GM19099 (cell line): ENCODE measurements around the gene DRAP1.

Experiments
- POLR2A ChIP-seq: IDR thresholded peaks from 3 replicates; pipeline ENCODE4 v1.6.1; 2011; ENCODE audit warnings: low read depth; ENCODE audit not compliant: insufficient read length; ENCODE audit errors: extremely low read depth

DRAP1 gene

DNA sequence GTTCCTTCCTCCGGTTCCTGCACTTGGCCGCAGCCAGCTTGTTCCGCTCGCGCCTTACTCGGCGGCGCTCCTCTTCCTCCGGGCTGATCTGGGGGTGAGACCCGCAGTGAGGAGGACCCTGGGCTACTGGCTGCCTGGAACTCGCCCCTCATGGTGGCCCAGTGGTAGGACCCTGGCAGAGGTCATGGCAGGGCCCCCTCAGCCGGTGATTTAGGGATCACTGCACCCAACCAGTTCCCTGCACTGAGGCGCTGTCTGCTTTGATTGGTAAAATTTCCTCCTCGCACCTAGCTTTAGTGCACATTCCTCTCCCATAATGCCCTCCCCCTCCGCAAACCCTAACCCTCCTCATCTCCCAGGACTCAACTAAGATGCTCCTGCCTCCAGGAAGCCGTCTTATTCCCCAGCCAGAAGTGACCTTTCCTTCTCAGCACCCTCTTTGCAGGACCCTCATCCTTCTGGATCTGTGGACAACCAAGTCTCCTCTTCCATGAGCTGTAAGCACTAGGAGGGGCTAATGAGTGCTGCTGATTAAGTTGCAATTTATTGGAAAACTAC is 25.1 kb upstream of the DRAP1 start:
- peak; percentile 63 for TF ChIP-seq POLR2A

DNA sequence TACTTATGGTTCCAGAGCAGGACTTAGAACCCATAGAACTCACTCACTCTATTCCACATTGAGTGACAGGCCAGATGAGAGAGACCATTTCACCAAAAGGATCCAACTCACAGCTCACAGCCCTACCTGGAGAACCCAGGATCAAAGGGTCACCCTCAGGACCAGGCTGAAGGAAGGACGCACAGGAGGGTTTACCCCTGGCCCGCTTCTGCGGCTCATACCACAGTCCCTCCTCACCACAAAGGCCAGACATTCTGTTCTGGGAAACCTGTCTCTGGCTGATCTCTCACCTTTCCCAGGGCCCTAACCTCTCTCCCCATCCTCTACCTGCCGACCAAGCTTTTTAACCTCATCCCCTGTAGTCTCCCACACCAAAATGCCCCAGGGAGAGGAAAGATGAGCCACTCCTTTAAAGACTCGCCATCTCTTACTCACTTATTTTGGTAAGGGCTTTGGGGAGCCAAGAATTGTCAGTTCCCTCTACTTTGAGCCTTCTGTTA is 23.7 kb upstream of the DRAP1 start:
- TF ChIP-seq POLR2A = no peak

DNA sequence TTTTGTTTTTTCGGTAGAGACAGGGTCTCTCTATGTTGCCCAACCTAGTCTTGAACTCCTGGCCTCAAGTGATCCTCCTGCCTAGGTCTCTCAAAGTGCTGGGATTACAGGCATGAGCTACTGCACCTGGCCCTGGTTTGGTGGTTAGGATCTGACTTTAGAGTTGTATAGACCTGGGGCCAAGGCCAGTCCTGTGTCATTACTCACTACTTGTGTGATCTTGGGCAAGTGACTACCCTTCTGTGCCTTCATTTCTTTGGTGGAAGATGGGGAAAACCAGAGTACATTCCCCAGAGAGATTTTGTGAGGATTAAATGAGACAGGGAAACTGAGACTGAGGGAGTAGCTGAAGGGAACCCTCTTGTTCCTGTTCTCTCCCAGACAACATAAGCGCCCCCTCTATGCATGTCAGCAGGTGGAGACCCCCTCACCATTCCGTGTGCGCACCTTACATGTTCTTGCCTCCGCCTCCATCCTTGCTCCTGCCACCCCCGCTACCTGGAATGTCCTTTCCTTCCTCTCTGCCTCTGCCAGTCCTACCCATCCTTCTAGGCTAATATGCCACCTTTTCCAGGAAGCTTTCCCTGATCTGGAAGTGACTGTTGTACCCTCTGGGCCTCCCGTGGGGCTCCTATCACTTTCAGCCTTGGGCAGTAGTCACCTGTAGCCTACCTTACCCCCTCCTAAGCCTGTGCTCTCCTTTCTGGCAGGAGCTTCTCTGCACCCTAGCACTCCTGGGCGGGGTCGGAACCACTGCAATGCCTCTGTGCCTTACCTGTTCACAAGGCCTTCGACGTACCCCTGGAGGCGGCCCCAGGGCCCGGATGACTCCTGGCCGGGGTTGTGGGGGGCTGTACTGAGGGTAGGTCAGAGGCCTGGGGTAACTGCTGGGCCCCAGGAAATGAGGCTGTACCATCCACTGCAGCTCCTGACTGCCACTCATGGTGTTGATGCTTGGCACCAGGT is 22.9 kb upstream of the DRAP1 start:
- TF ChIP-seq POLR2A = no peak

DNA sequence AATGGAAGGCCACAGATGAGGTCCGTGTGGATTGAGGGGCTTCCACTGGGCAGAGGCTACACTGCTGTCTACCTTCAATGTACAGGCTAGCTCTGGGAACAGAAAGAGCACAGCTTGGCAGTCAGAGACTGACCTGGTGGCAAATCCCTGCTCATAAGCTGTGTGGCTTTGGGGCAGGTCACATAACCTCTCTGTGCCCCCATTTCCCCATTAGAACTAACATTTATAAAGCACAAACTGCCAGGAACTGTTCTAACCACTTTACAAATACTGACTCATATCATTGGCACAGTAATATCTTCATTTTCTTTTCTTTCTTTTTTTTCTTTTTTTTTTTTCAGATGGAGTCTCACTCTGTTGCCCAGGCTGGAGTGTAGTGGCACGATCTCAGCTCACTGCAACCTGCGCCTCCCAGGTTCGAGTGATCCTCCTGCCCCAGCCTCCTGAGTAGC is 22.2 kb upstream of the DRAP1 start:
- TF ChIP-seq POLR2A = no peak

DNA sequence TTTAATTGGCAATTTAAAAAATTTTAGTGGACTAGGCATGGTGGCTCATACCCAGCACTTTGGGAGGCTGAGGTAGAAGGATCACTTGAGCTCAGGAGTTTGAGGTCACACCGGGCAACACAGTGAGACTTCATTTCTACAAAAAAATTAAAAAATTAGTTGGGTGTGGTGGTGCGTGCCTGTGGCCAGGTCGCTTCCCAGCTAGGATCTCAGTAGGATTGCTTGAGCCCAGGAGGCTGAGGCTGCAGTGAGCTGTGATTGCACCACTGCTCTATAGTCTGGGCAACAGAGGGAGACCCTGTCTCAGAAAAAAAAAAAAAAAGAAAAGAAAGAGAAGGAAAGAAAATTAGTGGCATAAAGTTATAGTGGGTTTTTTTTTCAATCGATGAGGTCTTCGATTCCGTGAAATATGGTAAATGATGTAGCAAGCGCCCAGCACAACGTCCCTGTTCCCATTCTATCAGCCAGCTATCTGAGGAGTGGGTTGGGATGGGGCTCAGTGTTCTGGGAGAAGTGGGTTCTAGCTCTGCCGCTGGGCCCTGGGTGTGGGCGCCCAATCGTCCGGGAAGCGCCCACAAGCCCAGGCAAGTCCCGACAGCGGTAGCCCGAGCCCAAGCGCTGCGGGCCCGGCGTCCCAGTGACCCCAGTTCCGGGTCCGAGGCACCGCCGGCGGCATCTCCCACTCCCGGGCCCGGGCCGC is 20.4 kb upstream of the DRAP1 start:
- TF ChIP-seq POLR2A = no peak

DNA sequence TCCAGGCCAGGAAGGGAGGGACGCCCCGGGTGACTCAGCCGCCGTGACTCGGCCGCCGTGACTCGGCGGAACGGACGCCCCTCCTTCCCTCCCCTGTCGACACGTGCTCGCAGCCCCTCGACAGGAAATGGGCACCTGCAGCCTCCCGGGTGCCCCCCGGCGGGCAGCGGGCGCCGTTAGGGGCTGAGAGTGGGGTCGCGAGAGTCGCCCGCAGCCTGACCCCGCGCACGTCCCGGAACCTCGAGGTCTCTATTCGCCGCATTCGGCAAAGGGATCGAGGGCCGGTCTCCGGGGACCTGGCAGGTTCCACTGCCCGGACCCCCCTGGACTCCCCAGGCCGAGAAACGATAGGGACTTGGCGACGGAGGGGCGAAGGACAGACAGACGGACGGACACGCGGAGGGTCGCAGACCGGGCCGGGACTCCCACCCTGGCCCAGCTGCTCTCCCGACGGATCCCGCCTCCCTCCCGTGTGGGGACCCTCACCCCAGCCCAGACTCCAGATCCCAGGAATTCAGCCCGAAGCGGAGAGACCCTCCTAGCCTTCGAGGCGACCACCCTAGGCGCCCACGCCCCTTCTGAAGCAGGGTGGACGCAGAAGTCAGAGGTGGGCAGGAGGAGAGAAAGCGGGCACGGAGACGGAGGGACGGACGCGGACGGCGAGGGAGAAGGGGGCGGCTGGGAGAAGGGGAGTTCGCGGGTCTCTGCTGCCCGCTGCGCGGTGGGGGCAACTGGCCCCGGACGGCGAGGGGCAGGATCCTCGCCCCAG is 19.7 kb upstream of the DRAP1 start:
- TF ChIP-seq POLR2A = no peak

DNA sequence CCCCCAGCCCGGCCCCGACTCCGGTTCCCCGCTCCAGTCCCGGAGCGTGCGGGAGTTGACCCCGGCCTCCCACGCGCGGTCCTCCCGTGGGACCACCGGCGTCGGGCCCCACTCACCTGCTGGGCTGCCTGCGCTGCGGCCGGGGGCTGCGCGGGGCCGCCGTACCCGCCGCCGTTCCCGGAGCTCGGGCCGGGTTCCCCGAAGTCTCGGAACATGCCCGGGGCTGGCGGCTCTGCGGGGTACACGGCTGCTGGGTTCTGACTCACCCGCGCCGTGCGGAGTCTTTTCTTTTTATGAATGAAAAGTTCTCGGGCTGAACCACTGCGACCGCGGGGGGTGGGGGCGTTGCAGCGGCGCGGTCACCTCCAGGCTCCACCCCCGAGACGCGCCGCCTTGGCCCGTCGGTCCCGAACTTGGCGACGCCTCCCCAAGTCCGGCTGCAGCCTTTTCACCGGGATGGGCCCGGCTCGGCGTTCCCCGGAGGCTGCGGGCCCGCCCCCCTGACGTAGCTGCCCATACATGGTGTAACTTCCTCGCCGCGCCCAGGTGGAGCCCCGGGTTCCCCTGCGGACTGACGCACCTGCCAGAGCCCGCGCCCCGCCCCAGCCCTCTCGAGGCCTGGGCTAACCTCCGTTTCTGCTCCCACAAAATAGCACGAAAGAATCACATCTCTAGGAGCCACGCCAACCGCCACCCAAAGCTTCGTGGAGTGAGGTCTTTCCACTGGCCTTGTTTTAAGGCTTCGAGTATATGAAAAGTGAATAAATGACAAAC is 18.9 kb upstream of the DRAP1 start, which contains the start of gene FOSL1:
Gene FOSL1 (minus strand): TSS at position 264 of the 774 bp plus-strand sequence. CDS start 49 bp downstream, at position 215.
- peak; percentile 78 for TF ChIP-seq POLR2A

DNA sequence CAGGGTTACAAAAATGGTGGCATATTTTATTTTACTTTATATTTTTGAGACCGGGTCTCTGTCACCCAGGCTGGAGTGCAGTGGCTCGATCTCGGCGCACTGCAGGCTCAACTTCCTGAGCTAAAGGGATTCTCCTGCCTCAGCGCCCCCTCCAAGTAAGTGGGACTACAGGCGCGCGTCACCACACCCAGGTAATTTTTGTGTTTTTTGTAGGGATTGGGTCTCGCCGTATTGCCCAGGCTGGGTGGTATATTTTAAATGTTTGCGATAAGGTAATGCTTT is 18.4 kb upstream of the DRAP1 start:
- TF ChIP-seq POLR2A = no peak

DNA sequence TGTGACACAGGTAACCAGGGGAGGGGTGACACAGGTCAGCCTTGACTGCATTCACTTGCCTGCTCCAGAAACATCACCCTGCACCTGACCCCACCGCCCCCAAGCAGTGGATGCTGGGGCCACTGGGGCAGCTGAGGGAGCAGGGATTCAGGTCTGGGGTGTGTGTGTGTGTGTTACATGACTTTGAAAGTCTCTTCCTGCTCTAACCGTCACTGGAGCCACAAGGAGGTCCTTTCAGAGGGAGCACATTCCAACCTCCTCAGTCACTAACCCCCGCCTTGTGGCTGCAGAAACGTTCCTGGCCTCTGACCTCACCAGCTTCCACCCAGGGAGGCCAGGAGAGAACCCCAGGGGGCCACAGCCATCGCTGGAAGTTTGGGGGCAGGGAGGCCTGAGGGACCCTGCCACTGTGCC is 16.2 kb upstream of the DRAP1 start:
- no peak for TF ChIP-seq POLR2A

DNA sequence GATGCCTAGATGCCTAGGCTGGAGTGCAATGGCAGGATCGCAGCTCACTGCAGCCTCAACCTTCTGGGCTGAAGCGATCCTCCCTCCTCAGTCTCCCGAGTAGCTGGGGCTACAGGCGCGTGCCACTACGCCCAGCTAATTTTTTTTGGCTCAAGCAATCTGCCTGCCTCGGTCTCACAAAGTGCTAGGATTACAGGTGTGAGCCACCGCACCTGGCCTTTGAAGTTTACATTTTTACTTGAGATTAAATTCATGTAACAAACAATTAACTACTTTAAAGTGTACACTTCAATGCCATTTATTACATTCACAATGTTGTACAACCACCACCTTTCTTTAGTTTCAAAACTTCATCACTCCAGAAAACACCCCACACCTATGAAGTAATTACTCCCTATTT is 15.5 kb upstream of the DRAP1 start:
- TF ChIP-seq POLR2A = no peak

DNA sequence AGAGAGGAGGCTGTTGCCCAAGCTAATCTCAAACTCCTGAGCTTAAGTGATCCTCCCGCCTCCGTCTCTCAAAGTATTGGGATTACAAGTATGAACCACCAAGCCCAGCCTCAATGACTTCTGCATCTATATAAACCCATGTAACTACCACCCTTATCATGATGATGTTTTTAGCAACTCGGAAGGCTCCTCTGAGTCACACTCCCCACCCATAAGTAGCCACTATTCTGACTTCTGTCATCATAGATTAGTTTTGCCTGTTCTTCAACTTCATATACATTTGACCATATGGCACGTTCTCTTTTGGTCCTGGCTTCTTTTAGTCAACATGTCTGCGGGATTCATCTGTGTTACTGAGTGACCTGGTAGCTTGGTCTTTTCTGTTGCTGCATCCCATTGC is 12.6 kb upstream of the DRAP1 start:
- TF ChIP-seq POLR2A = no peak

DNA sequence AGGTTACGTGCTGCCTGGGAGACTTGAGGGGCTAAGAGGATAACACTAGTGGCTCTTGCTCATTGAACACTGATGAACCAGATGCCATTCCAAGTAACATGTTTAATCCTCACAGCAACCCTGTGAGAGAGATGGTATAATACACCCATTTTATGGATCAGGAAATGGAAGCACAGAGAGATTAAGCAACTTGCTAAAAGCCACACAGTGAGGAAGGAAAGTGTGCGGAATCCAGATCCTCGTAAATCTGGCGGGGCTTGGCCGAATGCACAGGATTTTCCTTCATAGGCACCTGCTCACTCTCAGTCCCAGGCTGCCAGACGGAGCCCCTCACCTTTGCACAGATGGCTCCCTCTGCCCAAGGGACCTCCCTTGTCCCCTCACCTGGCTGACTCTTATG is 11.3 kb upstream of the DRAP1 start:
- no peak for TF ChIP-seq POLR2A

DNA sequence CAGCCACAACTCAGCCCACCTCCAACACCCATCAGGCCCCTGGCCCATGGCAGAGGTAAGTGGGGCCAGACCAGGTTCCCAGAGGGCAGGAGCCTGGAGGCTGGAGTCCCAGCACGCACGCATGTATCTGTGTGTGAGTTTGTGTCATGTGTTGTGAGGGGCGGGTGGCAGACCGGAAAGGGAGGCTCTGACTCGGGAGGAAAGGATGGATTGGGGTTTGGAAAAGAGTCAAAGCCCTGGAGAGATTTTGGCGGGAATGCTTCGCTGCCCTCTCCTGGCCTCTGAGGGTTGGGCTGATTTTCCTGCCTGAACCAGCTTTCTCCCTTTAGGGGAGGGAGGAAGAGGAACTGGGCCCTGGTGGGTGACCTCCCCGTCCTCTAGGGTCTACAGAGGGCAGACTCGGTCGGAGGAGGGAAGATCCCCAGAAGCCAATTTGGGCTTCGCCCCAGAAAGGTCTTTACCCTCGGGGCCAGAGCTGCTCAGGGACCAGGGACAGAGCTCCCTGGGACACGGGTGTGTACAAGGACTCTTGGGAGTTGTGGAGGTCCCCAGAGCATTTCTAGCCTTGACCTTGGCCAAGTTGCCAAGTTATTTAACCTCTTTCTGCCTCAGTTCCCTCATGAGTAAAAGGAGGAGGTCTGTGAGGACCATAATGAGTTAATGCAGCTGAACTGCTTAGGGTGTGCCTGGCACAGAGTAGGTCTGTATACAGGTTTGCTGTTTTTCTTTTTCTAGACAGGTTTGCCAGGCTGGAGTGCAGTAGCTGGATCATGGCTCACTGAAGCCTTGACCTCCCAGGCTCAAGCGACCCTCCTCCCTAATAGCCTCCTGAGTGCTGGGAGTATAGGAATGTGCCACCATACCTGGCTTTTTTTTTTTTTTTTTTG is 7.3 kb upstream of the DRAP1 start:
- TF ChIP-seq POLR2A = no peak
